Measurements from ENCODE around the gene MGA.

GRCh38 chr15:41777421-41777973 is 117.3 kb downstream of the MGA start:
- TF ChIP-seq EZH2phosphoT487 (conservative IDR thresholded peaks at IDR 0.05; ENCODE audit: low read length) (no peak), CTCF (IDR thresholded peaks at IDR 0.05; ENCODE audit: insufficient read depth, low read length, poor library complexity, severe bottlenecking) (no peak)

Data from SU-DHL-6 (cell line).